NT2/D1 (cell line): ENCODE results near the gene ANXA7.

Experiments used
- YY1 ChIP-seq: IDR thresholded peaks from 2 replicates; pipeline ENCODE4 v1.6.1; 2011; ENCODE audit not compliant: insufficient read length, insufficient read depth
- ZNF274 ChIP-seq: IDR thresholded peaks from 2 replicates; pipeline ENCODE4 v1.6.1; 2011; ENCODE audit warnings: mild to moderate bottlenecking, low read depth, low read length

- TF ChIP-seq ZNF274, result no peak
- no peak for TF ChIP-seq YY1
Observed at GRCh38 chr10:73446926-73447325, 33.1 kb upstream of the ANXA7 start.
